NCI-H2107 treated with DMSO at 0.1 percent for 48 hours (cell line): ENCODE results near the gene LINS1.

Experiments used
- DNase-seq: peaks from one replicate; lab custom pipeline; 2025; ENCODE audit not compliant: unreplicated experiment; lab: John Stamatoyannopoulos, UW

Gene LINS1

GRCh38 chr15:100559330-100559729 lies 42.7 kb downstream of the LINS1 start:
- no peak for DNase-seq

DNA sequence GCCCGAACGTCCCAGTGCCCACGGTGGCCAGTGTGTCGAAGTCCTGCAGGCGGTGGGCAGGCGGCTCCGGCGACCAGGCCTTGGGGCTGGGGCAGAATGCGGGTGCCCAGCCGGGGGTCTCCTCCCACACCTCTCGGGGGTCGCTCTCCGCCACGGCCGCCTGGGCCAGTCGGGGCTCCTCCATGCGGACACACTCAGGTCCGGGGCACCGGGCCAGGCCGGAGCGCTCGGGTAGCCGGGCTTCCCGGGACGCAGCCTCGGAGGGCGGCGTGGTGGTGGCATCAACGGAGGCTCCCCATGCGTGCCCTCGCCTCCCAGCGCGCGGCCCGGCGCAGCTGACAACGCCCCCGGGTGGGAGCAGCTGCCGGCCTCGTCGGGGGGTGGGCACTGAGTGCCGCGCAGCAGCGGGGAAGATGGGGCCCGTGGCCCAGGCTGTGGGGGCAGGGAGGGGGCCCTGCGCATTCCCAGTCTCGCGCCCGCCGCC lies 43.2 kb downstream of the LINS1 start:
- DNase-seq: no peak

- DNase-seq: no peak
Observed at GRCh38 chr15:100553468-100553867, 48.5 kb downstream of the LINS1 start.

- no peak for DNase-seq
Observed at GRCh38 chr15:100547961-100548360, 54.0 kb downstream of the LINS1 start.

- DNase-seq: no peak
Observed at GRCh38 chr15:100544946-100545345, 57.0 kb downstream of the LINS1 start.

- DNase-seq: no peak
Observed at GRCh38 chr15:100544338-100544841, 57.6 kb downstream of the LINS1 start.

- no peak for DNase-seq
Observed at GRCh38 chr15:100542290-100542689, 59.7 kb downstream of the LINS1 start.

DNA sequence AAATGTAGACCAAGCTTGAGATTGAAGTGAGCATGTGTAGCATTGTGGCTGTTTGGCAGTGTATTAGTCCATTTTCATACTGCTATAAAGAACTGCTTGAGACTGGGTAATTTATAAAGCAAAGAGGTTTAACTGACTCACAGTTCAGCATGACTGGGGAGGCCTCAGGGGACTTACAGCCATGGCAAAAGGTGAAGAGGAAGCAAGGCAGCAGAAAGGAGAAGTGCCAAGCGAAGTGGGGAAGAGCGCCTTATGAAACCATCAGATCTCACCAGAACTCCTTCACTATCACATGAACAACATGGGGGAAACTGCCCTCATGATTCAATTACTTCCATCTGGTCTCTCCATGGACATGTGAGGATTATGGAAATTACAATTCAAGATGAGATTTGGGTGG lies 64.7 kb downstream of the LINS1 start:
- no peak for DNase-seq

DNA sequence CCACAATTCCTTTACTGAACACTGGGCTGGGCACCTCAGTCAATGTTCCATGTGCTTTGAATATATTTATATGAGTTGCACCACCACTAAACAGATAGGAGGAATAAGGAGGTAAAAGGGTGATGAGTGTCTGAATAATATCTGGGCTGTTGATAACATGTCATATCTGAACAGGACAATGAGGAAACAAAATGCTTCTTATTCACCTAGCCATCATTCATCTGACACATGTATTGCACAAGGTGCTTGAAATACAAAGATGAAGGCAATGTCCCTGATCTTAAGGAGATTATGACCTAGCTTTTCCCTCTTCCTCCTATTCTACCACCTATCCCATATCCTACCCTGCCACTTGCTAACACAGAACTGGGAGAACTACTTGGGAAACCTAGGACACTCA lies 65.3 kb downstream of the LINS1 start:
- no peak for DNase-seq

GRCh38 chr15:100533886-100534285 lies 68.1 kb downstream of the LINS1 start:
- DNase-seq: no peak

DNA sequence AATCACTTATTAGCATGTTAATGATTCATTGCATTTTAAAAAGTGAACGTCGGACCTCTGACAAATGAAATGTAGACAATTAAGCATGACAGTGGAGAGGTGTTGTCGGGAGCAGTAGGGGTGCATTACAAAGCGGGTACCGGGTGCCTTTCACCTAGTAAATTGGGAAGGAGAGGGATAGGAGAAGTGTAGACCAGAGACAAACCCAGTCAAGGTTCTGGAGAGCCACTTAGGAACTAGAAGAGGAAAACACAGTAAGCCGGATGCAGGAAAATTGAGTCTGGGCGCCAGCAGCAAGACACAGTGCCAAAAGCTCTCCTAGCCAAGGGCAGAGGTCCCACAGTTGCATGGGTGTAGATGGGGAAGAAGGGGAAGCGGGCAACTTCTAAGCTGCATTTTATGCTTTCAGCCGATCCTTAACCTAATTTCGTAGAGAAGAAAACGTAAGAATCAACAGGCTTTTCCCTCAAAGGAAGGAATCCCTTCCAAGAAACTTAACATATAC lies 70.1 kb downstream of the LINS1 start:
- DNase-seq: no peak

DNA sequence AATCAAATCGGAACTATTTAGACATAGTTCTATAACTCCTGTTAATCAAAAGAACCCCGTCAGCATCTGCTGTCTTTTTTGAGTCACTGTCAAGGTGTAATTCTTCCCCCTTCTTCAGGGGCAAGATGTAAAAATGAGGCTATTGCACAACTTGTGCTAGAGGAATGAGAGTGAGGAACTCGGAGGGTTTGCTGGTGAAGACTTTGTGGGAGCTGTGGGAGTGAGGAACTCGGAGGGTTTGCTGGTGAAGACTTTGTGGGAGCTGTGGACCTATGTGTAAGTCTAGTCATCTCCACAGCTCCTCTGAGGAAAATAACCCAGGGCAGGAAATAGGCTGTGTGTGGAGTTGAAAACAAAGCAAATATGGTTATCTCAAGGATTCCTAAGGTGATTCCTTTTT lies 70.8 kb downstream of the LINS1 start:
- DNase-seq: no peak

GRCh38 chr15:100529556-100529955 lies 72.4 kb downstream of the LINS1 start:
- DNase-seq: no peak

GRCh38 chr15:100528833-100529428 lies 73.1 kb downstream of the LINS1 start, which contains the start of gene CERS3:
CERS3 (minus strand) TSS chr15:100528950; CDS start chr15:100501849, 27,101 bp downstream.
- DNase-seq: no peak

- no peak for DNase-seq
Observed at GRCh38 chr15:100526027-100526481, 75.9 kb downstream of the LINS1 start.

- DNase-seq: no peak
Observed at GRCh38 chr15:100525436-100525835, 76.5 kb downstream of the LINS1 start.

DNA sequence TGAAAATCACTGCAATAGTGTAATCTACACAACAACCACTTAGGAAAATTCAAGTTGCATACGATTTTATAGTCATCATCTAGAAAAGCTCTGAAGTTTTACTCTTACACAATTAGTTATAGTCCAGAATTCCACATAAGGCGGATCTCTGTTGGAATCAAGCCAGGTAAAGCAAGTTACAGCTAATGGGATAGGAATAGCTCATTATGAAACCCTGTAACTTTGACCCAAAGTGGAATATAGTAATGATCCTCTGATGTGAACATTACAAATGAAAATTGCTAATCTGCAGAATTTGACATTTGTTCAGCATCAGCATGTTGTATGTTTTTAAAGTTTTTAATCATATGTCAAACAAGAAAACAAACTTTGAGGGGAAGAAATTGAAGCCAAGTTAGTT lies 77.7 kb downstream of the LINS1 start:
- no peak for DNase-seq

DNA sequence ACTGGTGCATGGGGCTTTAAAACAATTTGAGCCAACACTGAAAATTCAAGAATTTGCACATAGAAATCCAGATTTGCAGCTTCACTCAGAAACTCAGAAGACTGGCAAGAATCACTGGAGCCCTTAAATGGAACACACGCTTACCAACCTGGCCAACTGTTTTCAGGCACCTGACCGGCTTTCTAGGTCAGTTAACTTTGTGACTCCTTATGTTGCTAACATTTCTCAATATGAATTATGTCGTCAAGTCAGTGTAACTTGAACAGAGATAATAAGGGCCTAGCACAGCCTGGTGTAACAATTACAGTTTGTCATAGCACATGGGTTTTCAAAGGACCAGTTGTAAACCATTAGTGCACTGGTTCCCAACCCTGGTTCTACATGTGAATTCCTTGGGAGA lies 80.1 kb downstream of the LINS1 start:
- DNase-seq: no peak

DNA sequence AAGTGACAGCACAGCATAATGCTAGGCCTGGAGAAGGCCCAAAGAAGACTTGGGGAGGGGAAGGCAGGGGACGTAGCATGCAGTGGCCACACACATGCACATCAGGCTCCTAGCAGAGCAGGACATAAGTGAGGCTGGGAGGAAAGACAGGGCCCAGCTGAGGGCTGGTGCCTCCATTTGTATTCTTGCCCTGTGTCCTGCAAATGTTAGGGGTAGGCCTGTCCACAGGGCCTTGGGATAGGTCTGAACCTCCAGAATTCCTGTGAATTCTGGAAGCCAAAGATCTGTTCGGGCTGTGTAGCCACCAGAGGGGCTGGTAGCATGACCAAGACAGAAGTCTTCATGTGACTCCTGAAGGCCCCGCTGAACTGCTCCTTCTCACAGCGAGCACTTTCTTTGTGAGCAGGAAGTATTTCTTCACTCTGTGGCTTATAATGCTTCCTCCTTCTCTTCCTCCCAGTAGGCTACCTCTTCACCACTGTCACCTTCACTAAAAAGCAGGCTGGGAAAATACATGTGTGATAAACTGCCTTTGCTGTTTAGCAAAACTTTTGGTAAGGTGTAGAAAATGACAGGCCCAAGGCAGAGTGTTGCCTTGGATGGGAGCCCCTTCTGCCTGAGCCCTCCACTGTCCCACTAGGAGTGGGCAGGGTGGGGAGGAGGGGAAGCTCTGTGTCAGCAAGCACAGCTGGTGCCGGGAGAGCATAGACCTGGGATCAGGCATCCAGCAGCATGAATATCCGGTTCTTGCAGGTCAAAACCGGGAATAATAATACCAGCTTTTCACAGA lies 81.7 kb downstream of the LINS1 start:
- no peak for DNase-seq

GRCh38 chr15:100517846-100518245 lies 84.1 kb downstream of the LINS1 start:
- DNase-seq: no peak
